DND-41 (cell line): ENCODE results near the gene CLCN6.

Source experiments
- ATAC-seq: fragments of 200-7000 bp; cut with Tn5 transposase; 3 replicates; pipeline ENCODE4 v1.9.1; 2021; ENCODE audit warnings: low read depth; ENCODE audit not compliant: insufficient read depth
- DNase-seq: peaks from one replicate; pipeline ENCODE4 v3.0.0-alpha.2; 2020
- H2AFZ ChIP-seq: 2 replicates; pipeline ENCODE4 v1.6.0; 2012; ENCODE audit warnings: low read depth, low read length
- H3K27ac ChIP-seq: 2 replicates; pipeline ENCODE4 v1.5.1; 2012; ENCODE audit warnings: low read length, inconsistent platforms
- H3K27me3 ChIP-seq: fragments of 200-600 bp; sonication (generic); 2 replicates; pipeline ENCODE4 v1.6.0; 2012; ENCODE audit warnings: low read length, mild to moderate bottlenecking, inconsistent platforms; ENCODE audit not compliant: insufficient read depth, poor library complexity
- H3K36me3 ChIP-seq: 2 replicates; pipeline ENCODE4 v1.5.1; 2012; ENCODE audit warnings: low read length, inconsistent platforms; ENCODE audit not compliant: insufficient read depth
- H3K4me1 ChIP-seq: 2 replicates; pipeline ENCODE4 v1.5.1; 2012; ENCODE audit warnings: mild to moderate bottlenecking, low read length; ENCODE audit not compliant: insufficient read depth
- H3K4me2 ChIP-seq: 2 replicates; pipeline ENCODE4 v1.6.0; 2012; ENCODE audit warnings: mild to moderate bottlenecking, moderate library complexity, low read length, inconsistent platforms; ENCODE audit not compliant: insufficient read depth
- H3K4me3 ChIP-seq, 2 experiments: fragments of 200-600 bp in 1 of 2; shearing (Covaris generic) in 1 of 2; 2 replicates each; pipeline ENCODE4 v1.5.1; 2012 to 2016; ENCODE audit warnings: inconsistent platforms in 2 of 2, low read length in 2 of 2, mild to moderate bottlenecking in 2 of 2, low read depth in 1 of 2, moderate library complexity in 1 of 2
- H3K79me2 ChIP-seq: 2 replicates; pipeline ENCODE4 v1.6.0; 2012; ENCODE audit warnings: low read length, inconsistent platforms; ENCODE audit not compliant: insufficient read depth
- H3K9ac ChIP-seq: 2 replicates; pipeline ENCODE4 v1.6.0; 2012; ENCODE audit warnings: low read depth, mild to moderate bottlenecking, inconsistent platforms, low read length, moderate library complexity
- H3K9me3 ChIP-seq: 2 replicates; pipeline ENCODE4 v1.5.1; 2012; ENCODE audit warnings: low read length, moderate library complexity, mild to moderate bottlenecking, inconsistent platforms; ENCODE audit not compliant: insufficient read depth, severe bottlenecking
- H4K20me1 ChIP-seq: 2 replicates; pipeline ENCODE4 v1.6.0; 2012; ENCODE audit warnings: low read length; ENCODE audit not compliant: insufficient read depth
- EZH2 ChIP-seq: IDR thresholded peaks from 3 replicates; pipeline ENCODE4 v1.6.1; 2012; ENCODE audit warnings: borderline replicate concordance, low read depth, mild to moderate bottlenecking, moderate library complexity, low read length, inconsistent platforms; ENCODE audit not compliant: severe bottlenecking
- TF ChIP-seq, protein P1 (sequence below): IDR thresholded peaks from 2 replicates; pipeline ENCODE4 v1.5.1; 2012; ENCODE audit warnings: borderline replicate concordance, low read length, moderate library complexity, mild to moderate bottlenecking; ENCODE audit not compliant: poor library complexity, severe bottlenecking; ENCODE audit errors: extremely low read depth

Gene CLCN6

DNA sequence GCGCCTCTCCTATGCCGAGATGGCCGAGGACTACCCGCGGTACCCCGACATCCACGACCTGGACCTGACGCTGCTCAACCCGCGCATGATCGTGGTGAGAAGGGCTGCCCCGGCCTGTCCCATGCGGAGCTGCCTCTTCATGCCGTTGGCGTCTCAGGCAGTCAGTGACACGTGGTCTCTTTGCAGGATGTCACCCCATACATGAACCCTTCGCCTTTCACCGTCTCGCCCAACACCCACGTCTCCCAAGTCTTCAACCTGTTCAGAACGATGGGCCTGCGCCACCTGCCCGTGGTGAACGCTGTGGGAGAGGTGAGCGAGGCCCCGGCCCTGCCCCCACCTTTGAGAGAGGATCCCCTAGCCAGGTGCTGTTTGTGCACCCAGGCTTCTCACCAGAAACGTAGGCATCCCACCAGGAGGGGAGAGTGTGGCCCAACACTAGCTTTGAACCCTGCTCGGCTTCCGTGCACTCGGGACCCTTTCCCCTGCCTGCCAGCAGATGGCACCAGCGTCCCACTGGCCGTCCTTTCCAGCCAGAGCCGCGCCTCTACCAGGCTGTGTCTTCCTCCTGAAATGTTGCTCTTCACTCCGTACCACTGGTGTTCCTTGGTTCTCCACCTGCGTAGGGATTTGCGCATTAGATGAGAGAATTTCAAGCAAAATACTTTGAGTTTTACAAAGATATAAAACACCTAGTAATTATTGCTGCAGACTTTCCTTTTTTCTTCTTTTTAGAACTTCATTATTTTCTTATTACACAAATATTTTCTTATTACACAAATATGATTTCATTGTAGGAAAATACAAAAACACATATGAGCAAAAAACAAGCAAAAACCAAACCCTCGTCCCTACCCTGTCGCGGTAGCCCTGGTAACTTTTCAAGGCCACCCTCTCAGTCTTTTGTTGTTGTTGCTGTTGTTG is 32.6 kb downstream of the CLCN6 start:
- H3K36me3 ChIP-seq, result peaks cover 94% of the 10 kb centered on the region
- no peaks in the 10 kb centered on the region for H3K27me3 ChIP-seq
- no peak overlapping the region for H3K4me2 ChIP-seq
- H3K4me1 ChIP-seq, result no peaks in the 10 kb centered on the region
- H3K9ac ChIP-seq, result no peak overlapping the region
- peak; percentile 78 for DNase-seq
- no peak overlapping the region for H2AFZ ChIP-seq
- peak; percentile 97 for ATAC-seq
- TF ChIP-seq, protein P1, sequence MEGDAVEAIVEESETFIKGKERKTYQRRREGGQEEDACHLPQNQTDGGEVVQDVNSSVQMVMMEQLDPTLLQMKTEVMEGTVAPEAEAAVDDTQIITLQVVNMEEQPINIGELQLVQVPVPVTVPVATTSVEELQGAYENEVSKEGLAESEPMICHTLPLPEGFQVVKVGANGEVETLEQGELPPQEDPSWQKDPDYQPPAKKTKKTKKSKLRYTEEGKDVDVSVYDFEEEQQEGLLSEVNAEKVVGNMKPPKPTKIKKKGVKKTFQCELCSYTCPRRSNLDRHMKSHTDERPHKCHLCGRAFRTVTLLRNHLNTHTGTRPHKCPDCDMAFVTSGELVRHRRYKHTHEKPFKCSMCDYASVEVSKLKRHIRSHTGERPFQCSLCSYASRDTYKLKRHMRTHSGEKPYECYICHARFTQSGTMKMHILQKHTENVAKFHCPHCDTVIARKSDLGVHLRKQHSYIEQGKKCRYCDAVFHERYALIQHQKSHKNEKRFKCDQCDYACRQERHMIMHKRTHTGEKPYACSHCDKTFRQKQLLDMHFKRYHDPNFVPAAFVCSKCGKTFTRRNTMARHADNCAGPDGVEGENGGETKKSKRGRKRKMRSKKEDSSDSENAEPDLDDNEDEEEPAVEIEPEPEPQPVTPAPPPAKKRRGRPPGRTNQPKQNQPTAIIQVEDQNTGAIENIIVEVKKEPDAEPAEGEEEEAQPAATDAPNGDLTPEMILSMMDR, result peak; percentile 99
- no peak for TF ChIP-seq EZH2
- no peak overlapping the region for H3K27ac ChIP-seq
- no peaks in the 10 kb centered on the region for H3K79me2 ChIP-seq
- H3K4me3 ChIP-seq, result no peak overlapping the region
- H3K9me3 ChIP-seq, result no peaks in the 10 kb centered on the region
- peaks cover 45% of the 10 kb centered on the region for H4K20me1 ChIP-seq

DNA sequence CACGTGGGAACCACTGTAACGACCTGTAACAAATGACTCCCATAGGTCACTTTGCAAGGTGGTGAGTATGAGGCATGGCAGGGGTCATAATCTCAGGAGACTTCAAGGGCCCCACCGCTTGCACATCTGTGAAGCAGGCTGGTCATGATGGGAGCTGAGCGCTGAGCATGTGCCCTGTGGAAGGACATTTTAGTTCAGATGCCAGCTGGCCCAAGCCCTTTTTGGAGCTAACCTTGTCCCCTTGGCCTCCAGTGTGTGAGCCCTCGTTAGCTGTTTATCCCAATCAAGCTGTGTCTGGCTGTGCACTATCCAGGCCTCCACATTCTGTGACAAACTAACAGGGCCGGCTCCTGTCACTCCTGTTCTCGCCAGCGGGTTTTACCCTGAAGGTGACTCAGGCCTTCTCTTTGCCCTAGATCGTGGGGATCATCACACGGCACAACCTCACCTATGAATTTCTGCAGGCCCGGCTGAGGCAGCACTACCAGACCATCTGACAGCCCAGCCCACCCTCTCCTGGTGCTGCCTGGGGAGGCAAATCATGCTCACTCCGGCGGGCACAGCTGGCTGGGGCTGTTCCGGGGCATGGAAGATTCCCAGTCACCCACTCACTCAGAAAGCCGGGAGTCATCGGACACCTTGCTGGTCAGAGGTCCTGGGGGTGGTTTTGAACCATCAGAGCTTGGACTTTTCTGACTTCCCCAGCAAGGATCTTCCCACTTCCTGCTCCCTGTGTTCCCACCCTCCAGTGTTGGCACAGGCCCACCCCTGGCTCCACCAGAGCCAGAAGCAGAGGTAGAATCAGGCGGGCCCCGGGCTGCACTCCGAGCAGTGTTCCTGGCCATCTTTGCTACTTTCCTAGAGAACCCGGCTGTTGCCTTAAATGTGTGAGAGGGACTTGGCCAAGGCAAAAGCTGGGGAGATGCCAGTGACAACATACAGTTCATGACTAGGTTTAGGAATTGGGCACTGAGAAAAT is 34.0 kb downstream of the CLCN6 start:
- ATAC-seq, result no peak
- peaks cover 44% of the 10 kb centered on the region for H4K20me1 ChIP-seq
- DNase-seq, result no peak
- no peaks in the 10 kb centered on the region for H3K79me2 ChIP-seq
- no peak overlapping the region for H3K4me2 ChIP-seq
- no peak overlapping the region for H2AFZ ChIP-seq
- H3K27me3 ChIP-seq, result no peaks in the 10 kb centered on the region
- H3K9me3 ChIP-seq, result no peaks in the 10 kb centered on the region
- H3K27ac ChIP-seq, result no peak overlapping the region
- H3K4me3 ChIP-seq, result no peak overlapping the region
- H3K36me3 ChIP-seq, result peaks cover 90% of the 10 kb centered on the region
- TF ChIP-seq, protein P1, result no peak
- TF ChIP-seq EZH2, result no peak
- H3K4me1 ChIP-seq, result no peaks in the 10 kb centered on the region
- no peak overlapping the region for H3K9ac ChIP-seq

DNA sequence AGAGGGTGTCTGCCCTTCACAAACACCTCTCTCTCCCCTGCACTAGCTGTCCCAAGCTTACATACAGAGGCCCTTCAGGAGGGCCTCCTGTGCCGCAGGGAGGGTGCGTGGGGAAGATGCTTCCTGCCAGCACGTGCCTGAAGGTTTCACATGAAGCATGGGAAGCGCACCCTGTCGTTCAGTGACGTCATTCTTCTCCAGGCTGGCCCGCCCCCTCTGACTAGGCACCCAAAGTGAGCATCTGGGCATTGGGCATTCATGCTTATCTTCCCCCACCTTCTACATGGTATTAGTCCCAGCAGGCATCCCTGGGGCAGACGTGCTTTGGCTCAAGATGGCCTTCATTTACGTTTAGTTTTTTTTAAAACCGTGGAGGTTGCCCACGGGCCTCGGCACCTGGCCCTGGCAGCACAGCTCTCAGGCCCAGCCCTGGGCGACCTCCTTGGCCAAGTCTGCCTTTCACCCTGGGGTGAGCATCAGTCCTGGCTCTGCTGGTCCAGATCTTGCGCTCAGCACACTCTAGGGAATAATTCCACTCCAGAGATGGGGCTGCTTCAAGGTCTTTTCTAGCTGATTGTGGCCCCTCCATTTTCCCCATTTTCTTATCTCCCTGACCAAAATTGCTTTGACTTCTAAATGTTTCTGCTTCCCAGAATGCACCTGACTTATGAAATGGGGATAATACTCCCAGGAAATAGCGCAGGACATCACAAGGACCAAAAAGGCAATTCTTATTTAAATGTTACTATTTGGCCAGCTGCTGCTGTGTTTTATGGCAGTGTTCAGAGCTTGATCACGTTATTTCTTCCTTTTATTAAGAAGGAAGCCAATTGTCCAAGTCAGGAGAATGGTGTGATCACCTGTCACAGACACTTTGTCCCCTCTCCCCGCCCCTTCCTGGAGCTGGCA is 35.5 kb downstream of the CLCN6 start:
- Histone ChIP-seq H4K20me1 (peaks cover 40% of the 10 kb centered on the region), H3K27ac (no peak overlapping the region), H3K4me3 (no peak overlapping the region), H3K27me3 (no peaks in the 10 kb centered on the region), H3K4me1 (no peaks in the 10 kb centered on the region), H3K9ac (no peak overlapping the region), H3K36me3 (peaks cover 82% of the 10 kb centered on the region), H2AFZ (no peak overlapping the region), H3K4me2 (no peak overlapping the region), H3K9me3 (no peaks in the 10 kb centered on the region), H3K79me2 (no peaks in the 10 kb centered on the region)
- DNase-seq (no peak), ATAC-seq (no peak)
- TF ChIP-seq EZH2, result no peak
- TF ChIP-seq, protein P1, result no peak
